GM21576 (cell line): Measurements from ENCODE around the gene SPATA24.
"Not testable (repeated sequence)": the region's sequence is repeated elsewhere in the genome, so short reads cannot be mapped to it uniquely, and the experiment has no call there.

Source experiments
- ATAC-seq: cut with Tn5 transposase; IDR thresholded peaks from one replicate; pipeline ENCODE4 v1.9.1; 2021; ENCODE audit warnings: mild to moderate bottlenecking, moderate library complexity; ENCODE audit not compliant: unreplicated experiment

SPATA24 gene

DNA sequence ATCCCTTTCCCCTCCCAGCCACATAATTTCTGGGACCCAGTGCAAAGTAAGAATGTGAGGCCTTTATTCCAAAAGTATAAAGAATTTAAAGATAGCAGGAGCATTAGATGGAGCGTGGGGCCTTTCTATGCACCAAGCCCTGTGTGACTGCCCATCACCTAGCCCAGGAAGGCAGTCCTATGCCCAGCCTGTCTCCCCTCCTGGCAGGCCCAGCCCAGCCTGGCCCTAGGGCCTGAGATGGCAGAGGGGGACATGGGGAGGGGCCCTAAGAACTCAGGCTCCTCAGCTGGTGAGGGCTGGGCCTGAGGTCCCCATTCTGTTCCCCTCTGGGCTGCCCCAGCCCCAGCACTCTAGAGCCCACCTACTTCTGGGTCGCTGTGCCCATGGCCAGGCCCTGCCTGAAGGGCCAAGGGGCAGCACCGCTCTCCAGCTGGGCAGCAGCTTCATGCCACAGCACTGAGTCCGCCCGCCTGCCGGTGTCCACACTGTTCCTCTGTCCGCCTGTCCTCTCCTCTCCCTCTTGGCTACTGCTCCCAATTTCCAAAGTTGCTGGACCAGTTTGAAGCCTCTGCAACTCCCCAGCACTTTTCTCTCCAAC, 19.8 kb downstream of the SPATA24 start:
- ATAC-seq, result no peak

DNA sequence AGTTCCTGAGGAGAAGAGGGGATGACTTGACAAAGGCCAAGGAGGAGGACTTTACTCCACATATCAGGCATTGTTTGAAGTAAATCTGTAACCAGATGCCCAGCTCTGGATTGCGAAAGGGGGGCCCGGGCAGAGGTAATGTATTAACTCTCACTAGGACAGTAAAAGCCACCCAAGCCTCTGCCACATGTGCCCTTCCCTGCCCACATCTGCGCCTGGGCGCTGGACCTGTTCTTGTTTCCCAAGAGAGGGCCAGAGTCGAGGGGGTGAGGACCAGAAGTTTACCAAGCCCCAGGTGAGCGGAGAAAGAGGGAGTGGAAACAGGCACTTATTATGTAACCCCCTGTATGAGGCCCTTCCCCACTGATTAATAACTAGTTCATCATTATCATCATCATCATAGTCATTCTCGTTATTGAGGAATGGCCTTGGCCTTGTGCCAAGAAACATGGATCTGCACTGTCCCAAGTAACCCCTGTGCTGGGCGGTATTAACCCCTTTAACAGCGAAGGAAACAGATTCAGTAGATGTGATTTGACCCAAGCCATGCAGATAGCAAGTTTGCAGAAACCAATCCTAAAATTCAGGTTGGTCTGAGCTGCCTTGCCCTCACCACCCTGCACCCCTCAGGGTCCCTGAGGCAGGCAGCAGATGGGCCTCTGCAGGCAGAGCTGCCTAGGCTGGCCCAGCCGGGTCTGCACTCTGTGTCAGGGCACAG, 20.5 kb downstream of the SPATA24 start, which contains the start of gene SLC23A1:
SLC23A1 (minus strand) TSS at position 23 of the 718 bp plus-strand sequence. CDS start 44 bp downstream, outside the sequence.
- ATAC-seq, result no peak

DNA sequence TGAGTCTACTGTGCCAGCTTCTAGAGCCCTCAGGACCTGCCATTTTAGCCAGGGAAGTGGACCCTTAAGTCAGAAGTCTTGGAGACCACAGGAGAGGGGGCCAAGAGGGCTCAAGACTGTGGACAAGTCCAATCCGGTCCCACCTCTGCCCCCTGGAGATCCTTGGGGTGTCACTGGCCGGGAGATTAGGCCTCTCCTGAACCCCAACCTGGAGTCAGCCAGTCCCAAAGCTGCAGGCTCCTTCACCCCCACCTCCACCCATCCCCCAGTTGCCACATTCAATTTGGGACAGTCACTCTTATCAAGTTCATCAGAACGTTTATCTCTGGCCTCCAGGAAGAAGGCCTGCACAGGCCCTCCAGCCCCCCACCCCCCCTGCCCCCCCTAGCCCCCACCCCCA, 21.1 kb downstream of the SPATA24 start:
- no peak for ATAC-seq

DNA sequence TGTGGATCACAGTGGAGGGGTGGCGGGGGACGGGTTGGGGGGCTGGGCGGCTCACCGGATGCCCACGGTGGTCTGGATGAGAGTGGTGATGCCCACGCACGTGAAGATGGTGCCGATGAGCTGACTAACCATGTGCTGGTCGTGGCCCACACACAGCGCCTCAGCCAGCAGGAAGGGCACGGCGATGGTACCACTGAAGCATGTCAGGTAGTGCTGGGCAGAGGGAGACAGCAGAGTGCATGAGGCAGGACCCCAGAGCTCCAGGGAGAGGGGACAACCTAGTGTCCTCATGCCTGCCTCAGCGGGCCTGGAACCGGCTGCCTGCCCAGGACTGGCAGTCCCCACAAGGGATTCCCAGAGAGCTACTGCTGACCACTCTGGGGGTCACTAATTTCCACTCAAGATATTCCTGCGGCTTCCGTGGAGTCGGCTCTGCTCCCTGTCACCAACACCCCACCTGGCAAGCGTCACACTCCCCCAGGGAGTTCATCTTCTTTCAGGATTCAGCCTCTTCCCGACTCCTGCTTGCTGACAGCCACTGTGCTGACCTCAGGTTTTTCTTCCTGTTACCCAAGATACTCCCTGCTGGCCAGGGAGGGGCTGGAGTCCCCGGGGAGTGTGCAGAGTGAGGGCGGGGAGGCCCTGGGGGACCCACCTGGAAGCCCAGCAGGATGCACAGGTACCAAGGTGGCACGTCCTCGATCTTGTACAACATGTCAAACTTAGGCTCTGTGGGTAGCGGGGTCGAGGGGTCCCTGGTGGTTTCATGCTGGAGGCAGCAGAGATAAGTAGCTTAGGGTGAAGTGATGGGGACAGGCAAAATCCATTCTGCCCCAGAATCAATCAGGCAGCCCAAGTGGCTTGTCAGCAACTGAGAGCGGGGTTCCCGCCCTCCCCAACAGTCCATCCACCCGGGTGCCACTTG, 21.8 kb downstream of the SPATA24 start:
- no peak for ATAC-seq

DNA sequence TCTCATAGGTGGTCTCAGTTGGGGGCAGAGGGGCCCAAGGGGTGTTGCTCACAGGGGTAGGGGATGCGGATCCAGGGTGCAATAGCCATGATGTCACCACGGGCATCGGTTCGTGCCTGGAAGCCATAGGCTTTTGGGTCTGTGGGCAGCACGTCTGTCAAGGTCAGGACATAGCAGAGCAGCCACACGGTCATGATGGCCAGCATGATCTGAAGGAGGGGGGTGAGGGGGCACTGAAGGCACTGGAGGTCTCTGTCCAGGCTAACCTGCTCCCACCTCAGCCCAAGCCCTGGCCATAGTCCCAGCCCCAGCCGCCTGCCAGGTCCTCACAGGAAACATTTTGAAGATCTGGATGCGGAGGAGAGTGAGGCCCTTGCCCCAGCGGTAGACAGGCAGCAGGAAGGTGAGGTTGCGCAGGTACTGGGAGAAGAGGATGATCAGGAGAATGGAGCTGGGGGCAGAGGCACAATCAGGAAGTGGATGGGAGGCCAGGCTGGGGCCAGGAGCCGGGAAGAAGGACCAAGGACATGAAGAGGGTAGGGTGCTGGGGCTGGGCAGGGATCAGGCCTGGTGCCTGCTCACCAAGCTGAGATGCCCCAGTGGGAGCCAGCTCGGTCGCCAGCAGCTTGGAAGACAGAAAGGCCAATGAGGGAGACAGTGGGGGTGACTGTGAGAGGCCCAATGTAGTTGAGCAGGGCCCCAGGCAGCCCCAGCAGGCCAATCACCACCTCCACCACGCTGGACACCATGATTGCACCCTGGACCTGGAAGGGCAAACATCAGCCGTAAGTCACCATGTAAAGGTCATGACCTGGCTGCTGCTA, 24.1 kb downstream of the SPATA24 start:
- ATAC-seq, result no peak

DNA sequence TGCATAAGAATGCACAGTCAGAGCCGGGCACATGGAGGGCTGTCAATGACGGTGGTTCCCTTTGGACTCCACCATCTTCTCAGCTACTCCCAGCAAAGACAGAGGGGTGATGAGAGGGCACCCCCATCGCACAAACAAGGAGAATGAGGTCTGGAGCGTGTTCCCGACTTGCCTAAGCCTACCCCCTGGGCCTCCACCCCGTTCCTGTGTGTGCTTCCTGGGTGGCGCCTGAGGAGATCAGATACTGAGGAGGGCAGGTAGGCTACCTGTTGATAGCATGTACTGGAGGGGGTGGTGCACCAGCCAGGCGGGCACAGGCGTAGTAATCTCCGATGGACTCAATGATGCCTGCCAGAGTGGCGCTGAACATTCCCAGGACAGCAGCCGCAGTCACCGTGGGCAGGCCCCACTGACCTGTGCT, 24.9 kb downstream of the SPATA24 start:
- ATAC-seq, result no peak

DNA sequence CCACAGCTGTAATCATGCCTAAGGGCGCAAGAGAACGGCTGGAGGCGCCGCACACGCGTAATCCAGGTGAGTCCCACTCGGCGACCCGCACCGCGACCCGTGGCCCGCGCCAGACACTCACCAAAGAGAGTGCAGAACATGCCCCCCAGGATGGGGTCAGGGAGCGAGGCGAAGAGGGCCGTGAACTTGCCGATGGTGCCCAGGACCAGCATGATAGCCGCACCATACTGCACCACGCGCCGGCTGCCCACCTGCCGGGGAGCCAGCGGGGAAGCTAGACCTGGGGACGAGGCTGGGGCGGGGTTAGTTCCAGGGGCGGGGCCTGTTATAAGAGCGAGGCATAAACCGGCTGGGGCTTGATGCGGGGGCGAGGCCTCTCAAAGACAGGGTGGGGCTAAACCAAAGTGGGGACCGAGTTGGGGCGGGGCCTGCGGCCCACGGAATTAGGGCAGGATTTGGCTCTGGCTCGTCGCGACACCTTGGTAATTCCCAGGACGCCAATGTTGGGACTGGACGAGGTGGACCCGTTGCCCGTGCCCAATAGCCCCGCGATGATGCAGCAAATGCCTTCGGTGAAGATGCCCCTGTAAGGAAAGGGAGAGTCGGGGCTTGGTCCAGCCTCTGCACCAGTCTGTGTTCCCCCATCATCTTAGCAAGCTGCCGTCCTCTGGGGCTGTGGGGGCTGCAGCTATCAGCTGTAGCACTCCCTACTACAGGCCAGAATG, 25.6 kb downstream of the SPATA24 start:
- no peak for ATAC-seq

DNA sequence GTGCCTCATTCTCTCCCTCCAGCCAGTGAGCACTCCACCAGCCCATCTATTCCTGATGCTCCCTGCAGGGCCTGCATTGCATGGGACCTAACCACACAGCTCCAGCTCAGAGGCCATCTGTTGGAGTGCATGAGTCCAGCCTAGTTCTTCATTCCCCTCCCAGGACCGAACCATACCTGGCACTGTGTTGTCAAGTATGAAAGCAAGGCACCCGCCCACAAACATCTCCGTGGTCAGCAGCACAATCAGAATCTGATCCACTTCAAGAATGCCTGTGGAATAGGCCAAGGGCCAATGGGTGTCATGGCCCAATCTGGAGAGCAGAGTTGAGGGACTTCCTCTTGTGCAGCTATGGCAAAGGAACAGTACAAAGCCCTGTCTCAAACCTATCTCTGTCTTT, 26.7 kb downstream of the SPATA24 start:
- ATAC-seq, result no peak

DNA sequence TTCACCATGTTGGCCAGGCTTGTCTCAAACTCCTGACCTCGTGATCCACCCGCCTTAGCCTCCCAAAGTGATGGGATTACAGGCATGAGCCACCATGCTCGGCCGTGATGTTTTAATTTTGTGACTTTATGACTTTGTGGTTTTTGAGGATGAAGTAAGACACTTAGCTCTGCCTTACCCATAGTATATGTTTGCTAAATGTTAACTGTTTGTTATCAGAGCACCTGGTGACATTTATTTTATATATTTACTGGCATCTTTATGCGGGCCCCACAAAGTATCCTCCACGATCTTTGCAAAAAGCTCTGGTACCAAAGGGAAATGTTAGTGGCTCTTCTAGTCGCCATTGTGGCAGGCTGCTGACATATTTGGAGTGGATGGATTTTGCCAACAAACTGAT, 27.5 kb downstream of the SPATA24 start:
- ATAC-seq, result no peak

DNA sequence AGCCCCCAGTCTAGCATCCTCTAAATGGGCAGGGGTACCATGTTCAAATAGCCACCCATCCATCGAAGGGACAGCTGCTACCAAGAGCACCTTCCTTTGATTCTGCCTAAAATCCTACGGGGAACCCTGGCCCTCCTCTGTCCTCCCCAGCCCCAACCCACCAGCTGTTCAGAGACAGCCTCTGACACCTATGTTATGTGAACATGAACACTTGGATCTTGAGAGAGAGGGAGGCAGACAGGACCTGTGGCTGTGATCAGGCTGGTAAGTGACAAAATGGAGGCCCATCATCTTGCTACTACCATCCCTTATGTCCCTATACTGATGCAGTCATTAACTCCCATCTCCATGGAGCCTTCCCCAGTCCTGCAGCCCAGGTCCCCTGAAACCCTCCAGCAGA, 29.0 kb downstream of the SPATA24 start:
- no peak for ATAC-seq

DNA sequence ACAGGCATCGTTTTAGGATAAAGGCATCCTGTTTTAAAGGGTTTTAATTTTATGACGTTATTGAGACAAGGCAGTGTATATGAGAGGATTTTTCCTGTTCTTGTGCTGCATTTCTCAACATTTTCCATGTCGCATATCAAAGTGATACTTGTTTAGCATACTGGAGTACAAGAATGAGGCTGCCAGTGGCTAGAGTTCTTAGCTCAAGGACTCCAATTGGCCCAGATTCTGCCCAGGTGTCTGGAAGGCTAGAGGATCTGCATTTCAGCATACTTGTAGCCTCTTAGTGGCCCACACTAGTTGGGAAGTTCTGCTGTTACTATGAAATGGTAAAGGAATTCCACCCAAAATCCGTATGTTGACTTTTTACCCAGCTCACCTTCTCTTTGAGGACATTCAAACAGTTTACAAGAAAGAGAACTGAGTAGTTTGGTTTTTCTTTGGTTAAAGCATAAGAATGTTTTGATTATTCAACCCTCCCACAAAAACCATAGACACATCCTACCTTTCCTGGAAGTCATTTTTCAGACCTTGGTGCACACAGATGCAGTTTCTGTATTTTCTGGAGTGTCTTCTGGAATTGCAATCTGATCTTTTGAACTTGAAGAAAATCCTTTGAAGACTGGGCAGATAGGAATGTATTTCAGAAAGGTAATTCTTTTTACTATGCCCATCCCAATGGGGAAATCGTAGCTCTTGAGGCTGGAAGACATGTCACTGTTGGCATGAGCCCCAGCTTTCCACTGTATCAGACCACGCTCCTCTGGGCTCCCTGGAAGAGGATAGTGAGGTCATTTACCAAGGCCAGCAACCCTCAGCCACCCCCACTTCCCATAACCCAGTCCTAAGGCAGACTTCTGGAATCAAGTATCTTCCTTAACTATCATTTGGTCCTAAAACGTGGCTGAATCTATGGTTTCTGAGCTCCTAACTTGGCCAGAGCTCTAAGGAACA, 32.1 kb downstream of the SPATA24 start:
- ATAC-seq, result no peak

DNA sequence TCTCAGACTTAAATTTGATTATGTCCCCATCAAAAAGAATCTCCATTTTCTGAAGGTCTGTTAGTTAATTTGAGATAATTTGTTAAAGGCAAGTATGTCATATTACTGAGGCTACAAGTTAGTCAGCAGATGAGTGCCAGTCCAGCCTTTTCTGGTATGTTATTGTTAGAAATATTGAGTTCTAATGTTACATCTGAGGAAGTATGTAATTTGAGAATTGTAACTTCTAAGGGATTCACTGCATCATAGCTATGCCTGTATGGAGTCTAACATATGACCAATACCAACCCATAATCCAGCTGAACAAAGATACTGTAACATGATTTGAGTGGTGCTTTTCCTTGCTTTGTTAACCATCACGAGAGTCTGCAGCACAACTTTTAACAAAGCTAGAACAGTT, 34.7 kb downstream of the SPATA24 start:
- no peak for ATAC-seq

DNA sequence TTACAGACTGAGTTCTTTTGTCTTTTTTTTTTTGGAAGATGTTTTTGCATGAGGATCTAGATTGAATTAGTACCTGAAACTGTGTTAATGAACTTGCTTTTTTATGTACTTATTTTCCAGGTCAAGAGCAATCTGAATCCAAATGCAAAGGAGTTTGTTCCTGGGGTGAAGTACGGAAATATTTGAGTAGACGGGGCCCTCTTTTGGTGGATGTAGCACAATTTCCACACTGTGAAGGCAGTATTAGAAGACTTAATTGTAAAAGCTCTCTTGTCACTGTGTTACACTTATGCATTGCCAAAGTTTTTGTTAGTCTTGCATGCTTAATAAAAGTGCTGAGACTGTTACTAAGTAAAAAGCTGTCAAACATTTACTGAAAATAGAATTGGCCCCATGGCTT, 35.3 kb downstream of the SPATA24 start:
- no peak for ATAC-seq

DNA sequence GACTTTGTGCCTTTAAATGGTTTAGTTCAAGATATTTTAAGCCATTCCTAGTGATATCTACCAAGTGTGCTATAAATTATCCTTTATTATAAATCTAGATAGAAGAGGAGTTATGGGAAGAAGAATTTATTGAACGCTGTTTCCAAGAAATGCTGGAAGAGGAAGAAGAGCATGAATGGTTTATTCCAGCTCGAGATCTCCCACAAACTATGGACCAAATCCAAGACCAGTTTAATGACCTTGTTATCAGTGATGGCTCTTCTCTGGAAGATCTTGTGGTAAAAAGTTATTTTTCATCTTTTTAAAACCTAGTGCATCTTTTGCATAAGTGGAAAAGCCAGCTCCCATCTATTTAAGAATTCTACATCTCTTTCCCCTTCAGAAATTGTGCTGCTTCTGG, 39.4 kb downstream of the SPATA24 start:
- no peak for ATAC-seq

DNA sequence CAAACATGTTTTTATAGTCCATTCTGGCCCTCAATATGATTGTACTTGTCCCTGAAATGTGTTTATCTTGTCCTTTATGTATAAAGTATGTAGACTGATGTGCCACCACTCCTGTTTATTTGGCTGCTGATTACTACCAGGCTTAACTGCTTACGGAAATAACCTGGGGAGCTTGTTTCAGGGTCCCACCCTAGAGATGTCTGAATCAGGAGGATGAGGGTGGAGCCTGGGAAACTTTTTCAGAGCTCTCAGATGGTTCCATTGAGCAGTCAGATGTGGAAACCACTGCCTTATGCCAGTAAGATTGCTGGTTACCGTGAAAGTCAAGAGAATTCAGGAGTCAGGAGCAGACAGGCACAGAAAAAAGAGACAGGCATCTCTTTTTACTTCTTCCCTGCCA, 40.0 kb downstream of the SPATA24 start:
- no peak for ATAC-seq

DNA sequence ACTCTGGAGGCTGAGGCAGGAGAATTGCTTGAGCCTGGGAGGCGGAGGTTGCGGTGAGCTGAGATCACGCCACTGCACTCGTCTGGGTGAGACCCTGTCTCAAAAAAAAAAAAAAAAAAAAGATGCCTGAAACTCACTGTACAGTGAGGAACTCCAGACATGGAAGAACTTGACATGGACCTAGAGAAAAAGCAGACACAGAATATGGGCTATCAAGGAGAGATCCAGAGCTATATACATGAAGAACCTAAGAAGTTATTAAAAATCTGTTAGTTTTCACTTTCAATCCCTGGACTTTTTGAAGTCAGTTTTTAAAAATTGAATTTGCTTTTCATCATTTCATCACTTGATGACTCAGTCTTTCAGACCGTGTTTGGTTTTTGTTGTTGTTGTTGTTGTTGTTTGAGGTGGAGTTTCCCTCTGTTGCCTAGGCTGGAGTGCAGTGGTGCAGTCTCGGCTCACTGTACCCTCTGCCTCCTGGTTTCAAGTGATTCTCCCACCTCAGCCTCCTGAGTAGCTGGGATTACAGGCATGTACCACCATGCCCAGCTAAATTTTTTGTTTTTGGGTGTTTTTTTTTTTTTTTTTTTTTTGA, 42.0 kb downstream of the SPATA24 start:
- ATAC-seq, result no peak

DNA sequence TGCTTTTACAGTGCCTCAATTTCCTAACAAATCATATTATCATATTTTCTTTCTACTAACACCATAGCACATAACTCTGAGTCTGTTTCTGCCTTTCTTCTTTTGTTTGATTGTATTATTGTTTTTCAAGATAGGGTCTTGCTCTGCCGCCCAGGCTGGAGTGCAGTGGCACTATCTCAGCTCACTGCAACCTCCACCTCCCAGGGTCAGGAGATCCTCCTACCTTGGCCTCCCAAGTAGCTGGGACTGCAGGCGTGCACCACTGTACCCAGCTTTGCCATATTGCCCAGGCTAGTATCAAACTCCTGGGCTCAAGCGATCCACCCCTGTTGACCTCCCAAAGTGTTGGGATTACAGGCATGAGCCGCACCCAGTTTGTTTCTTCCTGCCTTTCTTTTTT, 43.5 kb downstream of the SPATA24 start:
- ATAC-seq, result no peak

DNA sequence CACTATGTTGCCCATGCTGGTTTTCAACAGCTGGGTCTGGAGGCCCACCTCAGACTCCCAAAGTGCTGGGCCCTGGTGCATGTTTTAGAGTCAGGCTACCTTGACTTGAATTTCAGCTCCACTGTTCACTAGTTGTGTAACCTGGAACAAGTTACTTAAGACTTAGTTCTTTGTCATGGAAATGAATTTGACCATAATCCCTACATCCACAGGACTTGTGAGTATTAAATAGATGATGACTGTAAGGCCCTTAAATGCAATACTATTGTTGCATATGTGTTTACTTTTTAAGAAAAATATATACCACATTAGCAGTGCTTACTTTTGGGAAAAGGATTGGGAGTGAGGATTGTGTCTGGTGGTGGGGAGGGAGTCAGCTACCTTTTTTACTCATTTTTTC, 45.8 kb downstream of the SPATA24 start:
- no peak for ATAC-seq

DNA sequence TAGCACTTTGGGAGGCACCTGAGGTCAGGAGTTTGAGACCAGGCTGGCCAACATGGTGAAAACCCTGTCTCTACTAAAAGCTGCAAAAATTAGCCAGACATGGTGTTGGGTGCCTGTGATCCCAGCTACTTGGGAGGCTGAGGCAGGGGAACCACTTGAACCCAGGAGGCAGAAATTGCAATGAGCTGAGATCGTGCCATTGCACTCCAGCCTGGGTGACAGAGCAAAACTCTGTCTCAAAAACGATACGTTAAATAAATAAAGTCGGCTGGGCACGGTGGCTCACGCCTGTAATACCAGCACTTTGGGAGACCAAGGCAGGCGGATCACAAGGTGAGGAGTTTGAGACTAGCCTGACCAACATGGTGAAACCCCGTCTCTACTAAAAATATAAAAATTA, 48.0 kb downstream of the SPATA24 start:
- not testable (repeated sequence) for ATAC-seq
